NK-92 (cell line): Measurements from ENCODE around the gene SLC5A6.
"Not testable (repeated sequence)": the region's sequence is repeated elsewhere in the genome, so short reads cannot be mapped to it uniquely, and the experiment has no call there.

Source experiments
- DNase-seq: peaks from one replicate; lab custom pipeline; 2025; ENCODE audit not compliant: unreplicated experiment; lab: John Stamatoyannopoulos, UW

Gene SLC5A6

DNA sequence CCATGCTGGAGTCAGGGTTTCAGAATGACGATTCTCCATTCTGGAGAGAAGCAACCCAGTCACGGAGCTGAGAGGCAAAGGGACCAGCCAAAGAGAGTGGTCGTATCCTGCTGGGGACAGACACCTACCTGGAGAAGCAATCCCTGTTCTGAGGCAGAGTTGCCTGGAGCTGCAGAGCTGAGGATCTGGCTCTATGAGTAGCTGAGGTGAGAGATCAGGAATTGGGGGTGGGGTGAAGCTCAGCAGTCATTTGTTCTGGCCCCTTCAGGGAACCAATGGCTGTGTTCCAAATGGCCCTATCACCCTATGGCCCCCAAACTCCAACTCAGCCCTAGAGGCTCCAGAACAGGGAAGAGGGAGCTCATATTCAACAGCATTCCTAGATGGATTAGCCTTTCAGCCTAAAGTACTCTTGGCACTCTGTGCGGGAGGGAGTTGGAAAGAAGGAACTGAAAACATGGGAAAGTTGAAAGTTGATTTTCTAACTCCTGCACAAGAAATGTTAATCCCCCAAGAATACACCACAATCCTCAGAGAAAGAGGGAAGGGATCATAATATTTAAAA, 3.5 kb downstream of the SLC5A6 start:
- no peak for DNase-seq

- no peak for DNase-seq
These were observed 5.7 kb downstream of the SLC5A6 start for GRCh38 chr2:27206346-27206745.

DNA sequence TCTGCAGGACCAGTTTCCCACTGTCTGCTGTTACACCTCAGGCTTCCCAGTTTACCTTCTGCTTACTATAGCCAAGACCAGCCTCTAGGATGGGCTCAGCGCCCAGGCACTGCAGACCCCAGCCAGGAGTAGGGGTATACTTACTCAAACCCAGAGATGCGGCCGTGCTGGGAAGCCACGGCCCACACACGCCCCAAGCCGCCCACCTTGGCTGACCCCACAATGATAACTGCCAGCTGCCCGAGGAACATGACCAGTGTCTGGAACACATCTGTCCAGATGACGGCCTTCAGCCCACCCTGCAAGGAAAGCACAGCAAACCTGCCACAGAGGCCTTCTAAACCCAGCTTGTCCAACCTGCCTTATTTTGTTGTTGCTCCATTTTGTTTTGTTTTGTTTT, 6.9 kb downstream of the SLC5A6 start:
- DNase-seq, result no peak

GRCh38 chr2:27204566-27204965, 7.5 kb downstream of the SLC5A6 start:
- no peak for DNase-seq

DNA sequence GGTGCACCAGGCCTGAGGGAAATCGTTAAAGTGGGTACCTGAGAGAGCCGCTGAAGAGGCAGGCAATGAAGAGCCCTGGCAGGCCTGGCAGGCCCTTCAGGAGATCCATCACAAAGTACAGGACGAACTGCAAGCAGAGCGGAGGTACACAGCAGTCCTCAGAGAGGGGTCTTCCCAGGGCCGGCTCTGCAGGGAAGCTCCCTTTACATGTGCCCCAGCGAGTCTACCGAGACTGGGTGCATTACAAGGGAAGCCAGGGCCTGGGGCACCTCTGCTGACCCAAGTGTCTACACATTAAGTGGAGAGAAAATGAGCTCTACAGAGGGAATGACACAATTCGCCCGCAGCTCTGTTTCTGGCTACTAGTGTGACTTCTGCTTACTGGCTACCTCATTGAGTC, 8.3 kb downstream of the SLC5A6 start:
- DNase-seq, result no peak

DNA sequence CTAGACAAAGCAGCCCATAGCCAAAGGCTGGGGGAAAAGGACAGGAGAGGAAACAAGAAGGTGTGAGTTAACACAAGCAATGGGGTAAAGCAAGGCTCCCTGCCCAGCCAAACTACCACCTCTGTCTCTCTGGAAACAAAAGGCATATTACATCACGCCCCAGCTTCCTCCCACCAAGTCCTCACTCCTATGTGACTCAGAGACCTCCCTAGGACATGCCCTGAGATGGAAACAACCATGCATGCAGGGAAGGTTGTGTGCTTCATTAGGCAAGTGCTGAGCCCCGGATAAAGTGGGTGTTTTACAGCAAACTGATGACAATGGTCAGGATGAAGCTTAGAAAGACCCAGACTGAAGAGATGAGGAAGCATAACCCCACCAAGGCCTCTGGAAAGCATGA, 9.2 kb downstream of the SLC5A6 start:
- no peak for DNase-seq

- DNase-seq, result no peak
These were observed 10.4 kb downstream of the SLC5A6 start for GRCh38 chr2:27201675-27202074.

DNA sequence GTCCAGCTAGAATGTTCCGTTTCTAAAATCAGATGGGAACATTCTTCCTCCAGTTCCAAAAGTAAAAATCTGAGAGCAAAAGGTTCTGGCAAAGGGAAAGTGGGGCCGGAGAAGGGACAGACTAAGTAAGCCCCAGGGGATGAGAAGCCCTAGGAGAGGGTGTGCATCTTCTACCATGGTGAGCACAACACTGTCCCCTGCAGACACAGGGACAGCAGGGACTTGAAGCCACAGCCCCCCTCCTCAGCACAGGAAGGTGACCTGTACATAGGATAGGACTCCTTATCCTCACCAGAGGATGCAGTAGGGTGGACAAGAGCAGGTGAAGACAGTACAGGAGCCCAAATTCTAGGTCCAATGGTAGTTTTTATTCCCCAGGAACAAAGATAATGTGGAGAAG, 12.8 kb downstream of the SLC5A6 start:
- no peak for DNase-seq

- no peak for DNase-seq
These were observed 13.4 kb downstream of the SLC5A6 start for GRCh38 chr2:27198627-27199026.

GRCh38 chr2:27198068-27198467, 14.0 kb downstream of the SLC5A6 start:
- not testable (repeated sequence) for DNase-seq

DNA sequence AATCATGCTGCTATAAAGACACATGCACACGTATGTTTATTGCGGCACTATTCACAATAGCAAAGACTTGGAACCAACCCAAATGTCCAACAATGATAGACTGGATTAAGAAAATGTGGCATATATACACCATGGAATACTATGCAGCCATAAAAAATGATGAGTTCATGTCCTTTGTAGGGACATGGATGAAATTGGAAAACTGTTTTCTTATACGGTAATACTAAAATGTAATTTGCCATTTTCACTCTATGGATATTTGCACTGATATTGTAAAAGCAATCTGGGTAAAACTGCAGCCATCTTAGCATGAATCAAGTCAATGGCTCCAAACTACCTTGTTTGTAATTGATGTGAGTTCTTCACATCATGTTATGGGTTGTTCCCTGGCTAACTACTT, 16.3 kb downstream of the SLC5A6 start:
- DNase-seq, result not testable (repeated sequence)

DNA sequence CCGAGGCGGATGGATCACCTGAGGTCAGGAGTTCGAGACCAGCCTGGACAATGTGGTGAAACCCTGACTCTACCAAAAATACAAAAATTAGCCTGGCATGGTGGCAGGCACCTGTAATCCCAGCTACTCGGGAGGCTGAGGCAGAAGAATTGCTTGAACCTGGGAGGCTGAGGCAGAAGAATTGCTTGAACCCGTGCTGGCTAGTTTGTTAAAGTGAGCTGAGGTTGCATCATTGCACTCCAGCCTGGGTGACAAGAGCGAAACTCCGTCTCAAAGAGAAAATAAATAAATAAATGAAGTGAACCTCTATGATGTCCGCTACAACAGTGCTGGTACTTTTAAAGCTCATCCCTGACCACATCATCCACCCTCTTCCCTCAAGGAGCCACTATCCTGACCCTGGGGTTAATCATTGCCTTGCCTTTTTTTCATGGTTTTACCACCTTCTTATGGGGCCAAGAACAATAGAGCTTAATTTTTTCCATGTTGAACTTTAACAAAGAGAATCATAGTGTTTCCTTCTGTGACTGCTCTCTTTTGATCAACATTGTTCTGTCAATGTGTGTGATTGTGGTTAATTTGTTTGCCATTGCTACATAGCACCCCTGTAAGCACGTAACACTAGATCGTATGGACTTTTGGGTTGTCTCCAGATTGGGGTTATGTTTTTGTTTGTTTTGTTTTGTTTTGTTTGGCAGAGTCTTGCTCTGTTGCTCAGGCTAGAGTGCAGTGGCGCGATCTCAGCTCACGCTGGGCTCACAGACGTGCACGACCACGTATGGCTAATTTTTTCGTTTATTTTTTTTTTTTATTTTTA, 17.3 kb downstream of the SLC5A6 start:
- DNase-seq, result no peak

DNA sequence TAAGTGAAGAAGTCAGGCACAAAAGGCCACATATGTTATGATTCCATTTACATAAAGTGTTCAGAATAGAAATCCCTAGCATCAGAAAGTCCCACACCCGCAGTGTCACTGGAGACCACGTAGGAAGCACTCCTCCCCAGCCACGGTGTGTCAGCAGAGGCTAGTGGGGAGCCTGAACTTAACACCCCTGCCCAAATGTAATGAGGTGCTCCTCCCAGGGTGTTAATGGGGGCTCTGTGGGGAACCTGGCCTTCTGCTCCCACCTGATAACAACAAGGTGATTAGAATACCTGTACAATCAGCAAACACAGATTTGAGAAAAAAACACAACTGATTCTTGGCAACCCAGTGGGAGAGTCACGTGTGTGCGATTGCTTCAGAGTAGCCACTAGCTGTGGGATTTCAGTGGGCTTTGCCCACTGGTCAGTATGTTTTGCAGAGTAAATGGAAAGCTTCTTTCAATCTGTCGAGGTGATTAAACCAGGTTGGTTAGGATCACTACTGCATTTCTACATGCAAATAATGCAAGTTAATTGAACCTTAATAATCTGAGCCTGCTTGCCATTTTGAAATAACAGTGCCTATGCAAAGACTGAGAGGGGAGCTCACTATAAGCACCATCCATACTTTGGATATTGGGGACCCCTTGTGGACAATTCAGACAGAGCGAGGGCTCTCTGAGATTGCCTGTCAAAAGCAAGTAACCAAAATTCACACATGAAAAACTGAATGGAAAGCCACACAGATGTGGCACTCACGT, 20.8 kb downstream of the SLC5A6 start:
- DNase-seq, result no peak

GRCh38 chr2:27189989-27190388, 22.1 kb downstream of the SLC5A6 start:
- no peak for DNase-seq

- no peak for DNase-seq
These were observed 25.3 kb downstream of the SLC5A6 start for GRCh38 chr2:27186613-27187345.

- DNase-seq, result no peak
These were observed 26.6 kb downstream of the SLC5A6 start for GRCh38 chr2:27185331-27186026.

DNA sequence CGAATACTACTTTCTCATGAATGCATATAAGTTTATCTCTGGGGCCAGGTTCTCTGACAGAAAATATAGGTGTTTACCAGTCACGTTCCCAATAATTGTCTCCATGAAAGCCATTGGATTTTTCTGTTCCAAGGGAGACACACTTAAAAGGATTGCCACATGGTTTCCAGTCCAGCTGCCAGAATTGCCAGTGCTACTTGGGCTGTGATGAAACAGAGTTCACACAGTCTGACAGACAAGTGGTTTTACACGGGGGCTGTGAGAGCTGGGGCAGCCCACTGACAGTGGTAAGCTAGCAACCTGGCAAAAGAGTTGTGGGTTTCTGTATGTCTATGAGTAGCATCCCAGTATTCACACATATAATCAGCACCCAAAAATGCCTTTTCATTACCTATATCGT, 28.0 kb downstream of the SLC5A6 start:
- DNase-seq, result no peak

DNA sequence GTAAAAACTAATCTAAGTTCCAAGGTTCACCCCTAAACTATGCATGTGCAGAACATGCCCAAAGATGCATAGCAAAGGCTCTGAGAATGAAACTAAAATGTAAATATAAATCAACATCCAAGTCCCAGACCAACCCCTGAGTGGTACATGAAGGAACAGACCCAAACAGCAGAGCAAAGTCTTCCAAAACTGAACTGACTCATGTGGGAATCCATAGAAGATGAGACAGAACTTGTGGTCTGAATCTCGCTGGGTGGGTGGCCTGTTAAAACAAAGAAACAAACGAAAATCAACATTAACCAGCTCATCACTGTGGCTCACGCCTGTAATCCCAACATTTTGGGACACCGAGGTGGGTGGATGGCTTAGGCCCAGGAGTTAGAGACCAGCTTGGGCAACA, 29.7 kb downstream of the SLC5A6 start:
- DNase-seq, result no peak

GRCh38 chr2:27179344-27180000, 32.6 kb downstream of the SLC5A6 start:
- DNase-seq, result no peak

GRCh38 chr2:27178469-27178868, 33.6 kb downstream of the SLC5A6 start:
- no peak for DNase-seq
